Measurements from ENCODE around the gene LPCAT4.
"Not testable (repeated sequence)": the region's sequence is repeated elsewhere in the genome, so short reads cannot be mapped to it uniquely, and the experiment has no call there.

The LPCAT4 gene

DNA sequence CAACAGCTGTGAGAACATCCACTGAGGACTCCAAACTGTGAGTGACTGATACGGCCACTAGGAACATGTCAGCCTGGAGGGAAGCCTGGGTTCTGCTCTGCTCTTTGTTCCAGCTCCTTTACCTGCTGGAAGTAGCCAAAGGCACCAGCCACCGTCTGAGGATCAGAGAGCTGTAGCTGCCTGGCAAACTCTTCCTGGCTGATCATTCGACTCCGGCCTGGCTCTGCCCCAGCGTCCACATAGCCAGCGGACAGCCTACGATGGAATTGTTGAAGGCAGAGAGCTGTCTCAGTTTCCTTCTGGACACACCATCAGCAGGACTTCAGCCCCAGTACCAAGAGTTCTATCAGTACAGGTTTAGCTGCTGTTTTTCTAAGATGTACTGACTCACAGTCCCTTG, 5.7 kb downstream of the LPCAT4 start:
- DNase-seq: no peak

DNA sequence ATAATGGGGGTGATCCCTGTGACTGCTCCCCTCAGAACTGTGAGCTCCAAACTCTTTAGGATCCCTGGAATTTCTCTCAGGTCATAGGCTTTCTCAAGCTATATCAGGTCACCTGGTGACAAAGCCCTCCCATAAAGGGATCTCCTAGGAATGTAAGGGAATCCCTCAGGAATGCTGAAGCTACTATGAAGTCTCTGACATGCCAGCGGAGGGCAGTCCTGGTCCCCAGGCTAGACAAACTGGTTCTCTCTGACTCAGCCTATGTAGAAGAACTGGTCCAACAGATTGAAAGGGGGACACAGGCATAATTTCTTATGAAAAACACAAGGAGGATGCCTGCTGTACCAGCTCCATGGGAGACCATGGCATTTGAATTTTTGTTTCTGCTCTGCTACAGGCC, 6.7 kb downstream of the LPCAT4 start:
- no peak for DNase-seq

DNA sequence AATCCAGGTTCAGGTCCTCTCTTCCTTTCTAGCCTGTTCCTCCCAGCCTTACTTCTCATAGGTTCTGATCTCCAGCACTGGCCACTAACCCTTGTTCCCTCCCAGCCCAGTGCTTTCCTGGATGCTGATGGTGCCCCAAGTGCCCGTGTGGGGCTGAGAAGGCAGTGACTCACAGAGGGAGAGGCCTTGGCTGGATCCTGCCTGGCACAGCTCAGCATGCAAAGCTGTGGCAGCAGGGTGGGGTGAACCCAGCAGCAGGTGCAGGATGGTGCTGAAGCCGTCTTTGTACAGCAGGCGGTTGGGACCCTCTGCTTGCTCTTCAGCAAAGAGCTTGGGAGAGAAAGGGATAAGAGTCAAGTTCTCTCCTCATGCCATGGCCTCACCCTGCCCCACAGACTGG, 7.6 kb downstream of the LPCAT4 start:
- no peak for DNase-seq

DNA sequence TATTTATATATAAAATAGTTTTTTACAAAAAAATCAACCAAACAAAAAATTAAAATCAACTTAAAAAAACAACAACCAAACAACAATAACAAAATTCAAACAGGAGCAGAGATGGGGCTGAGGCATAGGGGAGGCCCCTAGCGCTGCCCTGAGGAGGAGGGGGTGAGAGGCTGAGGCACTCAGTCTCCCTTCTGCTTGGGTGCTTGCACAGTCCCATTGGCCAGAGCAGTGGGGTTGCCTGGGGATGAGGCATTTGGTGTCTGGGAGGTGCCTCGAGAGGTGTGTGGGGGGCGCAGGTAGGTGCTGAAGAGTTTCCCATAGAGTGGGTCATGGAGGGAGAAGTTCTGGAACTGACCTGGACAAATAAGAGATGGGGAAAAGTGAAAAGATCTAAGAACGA, 8.0 kb downstream of the LPCAT4 start:
- DNase-seq: no peak

DNA sequence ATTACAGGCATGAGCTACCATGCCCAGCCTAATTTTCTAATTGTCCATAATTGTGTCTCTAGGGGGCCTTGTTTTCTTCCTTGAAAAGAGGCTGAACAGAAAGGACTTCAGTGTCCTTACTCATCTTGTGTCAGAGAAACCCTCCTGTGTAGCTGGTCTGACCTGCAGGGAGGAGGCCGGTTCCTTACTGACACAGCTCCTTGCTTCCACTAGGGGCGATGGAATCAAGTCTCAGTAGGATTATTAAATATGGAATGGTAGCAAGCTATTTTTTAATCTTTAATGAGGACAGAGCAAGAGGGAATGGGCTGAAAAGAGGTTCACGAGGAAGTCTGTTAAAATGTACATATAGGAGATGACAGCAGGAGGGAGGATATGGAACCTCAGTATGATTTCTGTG, 8.6 kb downstream of the LPCAT4 start:
- DNase-seq: no peak

GRCh38 chr15:34357653-34358052, 9.3 kb downstream of the LPCAT4 start:
- no peak for DNase-seq

DNA sequence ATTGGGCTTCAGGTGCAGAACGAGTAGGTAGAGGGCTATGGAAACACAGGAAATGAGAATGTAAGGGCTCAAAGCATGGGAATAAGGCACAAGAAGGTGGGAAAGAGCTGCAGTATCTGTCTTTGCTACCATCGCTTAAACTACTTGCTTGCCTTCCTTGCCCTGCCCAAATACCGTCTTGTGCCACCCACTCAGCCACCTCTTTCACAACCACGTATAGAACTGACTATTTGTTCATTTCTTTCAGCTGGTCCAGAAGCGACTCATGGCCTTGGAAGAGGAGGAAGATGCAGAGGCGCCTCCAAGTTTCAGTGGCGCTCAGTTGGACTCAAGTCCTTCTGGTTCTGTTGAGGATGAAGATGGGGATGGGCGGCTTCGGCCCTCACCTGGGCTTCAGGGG, 11.8 kb downstream of the LPCAT4 start:
- no peak for DNase-seq

DNA sequence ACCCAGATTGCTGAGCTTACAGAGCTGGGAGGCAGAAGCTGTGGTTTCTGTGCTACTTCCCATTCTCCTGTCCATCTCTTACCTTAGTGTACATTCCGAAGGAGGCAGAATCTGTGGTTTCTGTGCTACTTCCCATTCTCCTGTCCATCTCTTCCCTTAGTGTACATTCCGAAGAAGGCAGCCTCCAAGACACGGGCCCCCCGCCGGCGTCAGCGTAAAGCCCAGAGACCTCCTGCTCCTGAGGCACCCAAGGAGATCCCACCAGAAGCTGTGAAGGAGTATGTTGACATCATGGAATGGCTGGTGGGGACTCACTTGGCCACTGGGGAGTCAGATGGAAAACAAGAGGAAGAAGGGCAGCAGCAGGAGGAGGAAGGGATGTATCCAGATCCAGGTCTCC, 12.7 kb downstream of the LPCAT4 start:
- no peak for DNase-seq

- no peak for DNase-seq
Observed at GRCh38 chr15:34353627-34354026, 13.4 kb downstream of the LPCAT4 start.

DNA sequence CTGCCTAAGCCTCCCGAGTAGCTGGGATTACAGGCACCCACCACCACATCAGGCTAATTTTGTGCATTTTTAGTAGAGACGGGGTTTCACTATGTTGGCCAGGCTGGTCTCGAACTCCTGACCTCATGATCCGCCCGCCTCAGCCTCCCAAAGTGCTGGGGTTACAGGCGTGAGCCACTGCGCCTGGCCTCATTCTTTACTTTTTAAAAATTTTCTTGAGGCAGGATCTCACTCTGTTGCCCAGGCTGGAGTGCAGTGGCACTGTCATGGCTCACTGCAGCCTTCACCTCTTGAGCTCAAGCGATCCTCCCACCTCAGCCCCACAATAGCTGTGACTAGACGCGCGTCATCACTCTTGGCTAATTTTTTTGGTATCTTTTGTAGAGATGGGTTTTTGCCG, 14.0 kb downstream of the LPCAT4 start:
- not testable (repeated sequence) for DNase-seq

DNA sequence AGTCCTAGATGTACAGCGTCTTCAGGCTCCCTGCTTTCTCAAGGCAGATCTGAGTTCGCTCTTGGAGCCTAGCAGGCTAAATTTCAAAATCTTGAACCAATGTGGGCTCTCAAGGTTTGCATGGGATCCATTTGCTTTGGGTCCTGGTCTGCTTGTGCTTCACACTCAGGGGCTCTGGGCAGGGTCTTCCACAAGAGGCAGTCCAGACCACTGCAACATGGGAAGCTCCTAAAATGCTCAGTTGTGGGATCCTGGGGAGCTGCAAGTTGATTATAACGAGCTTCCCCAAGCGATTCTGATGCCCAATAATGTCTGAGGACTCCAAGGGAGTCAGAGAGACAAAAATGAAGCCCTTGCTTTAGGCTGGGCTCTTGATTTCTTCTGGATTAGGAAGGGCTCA, 17.2 kb downstream of the LPCAT4 start:
- DNase-seq: no peak

- DNase-seq: no peak
Observed at GRCh38 chr15:34348735-34349300, 18.2 kb downstream of the LPCAT4 start.

DNA sequence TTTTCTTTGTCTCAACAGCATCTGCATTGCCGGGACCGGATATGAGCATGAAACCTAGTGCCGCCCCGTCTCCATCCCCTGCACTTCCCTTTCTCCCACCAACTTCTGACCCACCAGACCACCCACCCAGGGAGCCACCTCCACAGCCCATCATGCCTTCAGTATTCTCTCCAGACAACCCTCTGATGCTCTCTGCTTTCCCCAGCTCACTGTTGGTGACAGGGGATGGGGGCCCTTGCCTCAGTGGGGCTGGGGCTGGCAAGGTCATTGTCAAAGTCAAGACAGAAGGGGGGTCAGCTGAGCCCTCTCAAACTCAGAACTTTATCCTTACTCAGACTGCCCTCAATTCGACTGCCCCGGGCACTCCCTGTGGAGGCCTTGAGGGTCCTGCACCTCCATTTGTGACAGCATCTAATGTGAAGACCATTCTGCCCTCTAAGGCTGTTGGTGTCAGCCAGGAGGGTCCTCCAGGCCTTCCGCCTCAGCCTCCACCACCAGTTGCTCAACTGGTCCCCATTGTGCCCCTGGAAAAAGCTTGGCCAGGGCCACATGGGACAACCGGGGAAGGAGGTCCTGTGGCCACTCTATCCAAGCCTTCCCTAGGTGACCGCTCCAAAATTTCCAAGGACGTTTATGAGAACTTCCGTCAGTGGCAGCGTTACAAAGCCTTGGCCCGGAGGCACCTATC, 18.9 kb downstream of the LPCAT4 start:
- DNase-seq: no peak

DNA sequence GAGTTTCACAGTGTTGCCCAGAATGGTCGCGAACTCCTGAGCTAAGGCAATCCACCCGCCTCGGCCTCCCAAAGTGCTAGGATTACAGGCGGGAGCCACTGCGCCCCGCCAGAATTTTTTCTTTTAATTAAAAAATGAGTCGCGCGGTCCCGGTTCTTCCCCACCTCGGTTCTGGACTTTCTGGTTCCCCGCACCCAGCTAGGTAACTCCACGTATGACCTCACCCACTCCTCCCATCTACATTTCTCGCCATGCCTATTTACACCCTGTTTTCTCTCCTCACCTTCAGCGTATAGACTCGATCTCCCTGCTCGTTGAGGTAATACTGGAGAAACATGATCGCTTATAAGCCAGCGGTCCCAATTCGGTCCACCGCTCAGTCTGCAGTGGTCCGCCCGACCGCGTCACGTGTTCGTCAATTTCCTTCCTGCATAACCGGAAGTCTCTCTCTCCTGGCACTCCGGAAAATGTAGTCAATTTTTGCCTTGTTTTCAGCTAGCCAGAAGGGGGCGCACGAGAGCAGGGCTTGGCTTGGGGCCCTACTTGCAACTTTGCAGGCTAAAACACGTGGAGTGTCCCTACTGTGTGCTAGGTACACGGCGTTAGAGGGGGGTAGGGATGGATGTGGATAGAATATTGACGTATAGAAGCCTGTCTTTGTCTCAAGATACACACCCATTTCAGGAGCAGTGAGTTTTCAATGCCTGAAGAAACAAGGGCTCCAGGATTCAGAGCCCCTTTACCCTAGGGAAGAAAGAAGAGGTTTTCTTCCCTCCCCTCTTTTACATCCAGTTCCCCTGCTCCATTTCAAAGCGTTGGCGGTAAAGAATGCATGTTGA, 24.0 kb downstream of the LPCAT4 start, which contains the start of the genes NOP10 and NUTM1:
Gene NOP10, minus strand, starts transcription at position 400 of the 839 bp plus-strand sequence. Its CDS starts 63 bp downstream, at position 337.
Gene NUTM1, plus strand, starts transcription at position 579 of the 839 bp plus-strand sequence. CDS start 382 bp downstream, outside the sequence.
- peak; percentile 96 for DNase-seq

GRCh38 chr15:34342213-34342736, 24.7 kb downstream of the LPCAT4 start:
- not testable (repeated sequence) for DNase-seq

DNA sequence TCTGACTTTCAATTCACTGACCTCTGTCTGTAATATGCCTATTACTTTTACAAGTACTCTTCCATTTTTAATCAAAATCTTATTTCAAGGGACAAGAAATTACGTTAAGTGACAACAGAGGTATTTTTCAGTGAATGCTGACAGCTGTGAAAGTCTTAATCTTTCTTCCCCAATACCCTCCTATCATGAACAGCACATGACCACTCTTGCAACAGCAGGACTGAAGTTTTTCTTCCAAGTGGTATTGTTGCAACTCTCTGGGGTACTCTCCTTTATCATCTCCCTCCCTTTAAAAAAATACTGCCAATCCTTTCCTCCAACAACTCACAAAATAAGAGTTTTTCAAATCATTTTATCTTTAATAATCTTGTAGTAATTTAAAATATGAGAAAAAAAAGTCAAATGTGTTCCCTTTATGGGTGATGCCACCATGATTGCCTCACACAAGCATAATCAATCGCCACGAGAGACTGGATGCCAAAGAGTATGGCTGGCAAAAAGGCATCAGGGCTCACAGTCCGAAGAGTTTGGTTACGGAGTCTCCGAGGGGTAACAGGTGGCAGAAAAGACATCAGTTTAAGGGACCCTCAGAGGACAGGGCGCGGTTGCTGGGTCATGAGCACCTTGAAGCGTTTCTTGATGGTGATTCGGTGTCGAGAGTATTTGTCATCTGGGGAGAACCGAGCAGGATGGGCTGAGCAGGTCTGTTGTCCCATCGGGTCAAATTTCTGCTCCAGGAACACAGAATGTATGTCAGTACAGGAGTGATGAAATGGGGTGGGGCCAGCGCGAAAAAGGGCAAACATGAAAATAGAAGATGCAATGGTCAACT, 25.4 kb downstream of the LPCAT4 start:
- DNase-seq: no peak

GRCh38 chr15:34339946-34340345, 27.1 kb downstream of the LPCAT4 start:
- DNase-seq: no peak

GRCh38 chr15:34338347-34338746, 28.6 kb downstream of the LPCAT4 start:
- DNase-seq: no peak

DNA sequence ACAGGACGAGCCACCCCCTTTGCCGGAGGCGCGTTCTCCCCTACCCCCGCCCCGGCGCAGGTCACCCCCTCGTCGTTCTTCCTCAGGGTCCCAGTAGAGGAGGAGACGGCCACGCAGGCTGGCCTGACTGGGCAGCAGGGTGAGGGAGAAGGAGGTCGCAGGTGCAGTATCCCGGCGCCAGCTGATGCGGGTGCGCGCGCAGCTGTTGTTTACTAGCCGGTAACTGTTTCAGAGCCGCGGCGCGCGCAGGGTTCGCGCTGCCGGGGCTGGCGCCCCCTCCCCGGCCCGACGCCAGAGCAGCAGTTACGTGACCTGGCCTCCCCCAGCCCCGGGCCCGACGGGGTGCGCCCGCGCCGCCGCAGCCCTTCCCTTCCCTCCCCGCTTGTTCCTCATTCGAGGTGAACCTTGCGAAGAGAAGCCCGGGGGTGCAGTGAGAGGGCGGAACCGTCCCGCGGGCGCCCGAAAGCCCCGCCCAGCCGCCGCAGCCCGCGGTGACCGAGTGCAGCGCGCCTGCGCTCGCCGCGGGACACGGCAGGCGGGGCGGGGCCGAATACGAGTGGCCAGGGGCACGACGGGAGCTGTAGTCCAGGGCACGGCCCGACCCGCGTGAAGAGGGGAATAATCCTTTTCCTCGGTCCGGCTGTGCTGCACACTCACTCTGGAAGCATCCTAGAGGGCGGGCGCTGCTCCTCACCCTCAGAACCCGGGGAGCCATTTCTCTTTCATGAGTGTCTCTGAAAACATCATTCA, 29.3 kb downstream of the LPCAT4 start, which contains the start of gene SLC12A6:
Gene SLC12A6, minus strand, starts transcription at position 225 of the 750 bp plus-strand sequence. CDS start 1,101 bp downstream, outside the sequence.
- DNase-seq: peak; percentile 91

- DNase-seq: peak; percentile 19
Observed at GRCh38 chr15:34336991-34337556, 29.9 kb downstream of the LPCAT4 start.
